ENCODE data around the gene QSOX2.

DNA sequence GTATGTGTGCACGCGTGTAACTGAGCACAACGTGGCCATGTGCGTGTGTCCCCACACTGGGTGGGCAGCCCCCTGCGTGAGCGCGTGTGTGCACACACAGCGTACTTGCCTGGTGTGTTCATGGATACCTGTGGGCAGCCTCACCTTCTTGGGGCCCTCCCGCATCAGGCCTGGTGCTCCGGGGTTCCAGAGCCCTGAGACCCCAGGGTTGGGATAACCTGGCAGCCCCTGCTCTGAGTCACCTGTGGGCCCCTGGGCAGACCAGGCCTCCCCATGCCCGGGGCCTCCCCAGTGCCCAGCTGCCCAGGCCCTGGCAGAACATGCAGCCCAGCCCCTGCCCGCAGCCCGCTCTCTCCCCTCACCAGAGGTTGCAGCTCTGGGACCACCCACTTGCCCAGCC lies 65.9 kb downstream of the QSOX2 start:
- TF ChIP-seq, protein P1, sequence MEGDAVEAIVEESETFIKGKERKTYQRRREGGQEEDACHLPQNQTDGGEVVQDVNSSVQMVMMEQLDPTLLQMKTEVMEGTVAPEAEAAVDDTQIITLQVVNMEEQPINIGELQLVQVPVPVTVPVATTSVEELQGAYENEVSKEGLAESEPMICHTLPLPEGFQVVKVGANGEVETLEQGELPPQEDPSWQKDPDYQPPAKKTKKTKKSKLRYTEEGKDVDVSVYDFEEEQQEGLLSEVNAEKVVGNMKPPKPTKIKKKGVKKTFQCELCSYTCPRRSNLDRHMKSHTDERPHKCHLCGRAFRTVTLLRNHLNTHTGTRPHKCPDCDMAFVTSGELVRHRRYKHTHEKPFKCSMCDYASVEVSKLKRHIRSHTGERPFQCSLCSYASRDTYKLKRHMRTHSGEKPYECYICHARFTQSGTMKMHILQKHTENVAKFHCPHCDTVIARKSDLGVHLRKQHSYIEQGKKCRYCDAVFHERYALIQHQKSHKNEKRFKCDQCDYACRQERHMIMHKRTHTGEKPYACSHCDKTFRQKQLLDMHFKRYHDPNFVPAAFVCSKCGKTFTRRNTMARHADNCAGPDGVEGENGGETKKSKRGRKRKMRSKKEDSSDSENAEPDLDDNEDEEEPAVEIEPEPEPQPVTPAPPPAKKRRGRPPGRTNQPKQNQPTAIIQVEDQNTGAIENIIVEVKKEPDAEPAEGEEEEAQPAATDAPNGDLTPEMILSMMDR (IDR thresholded peaks at IDR 0.05) = no peak
- TF ChIP-seq POLR2A (IDR thresholded peaks at IDR 0.05) = no peak
